SK-N-SH (cell line): Measurements from ENCODE around the gene PAX2.

ENCODE experiments used
- FOSL2 ChIP-seq: IDR thresholded peaks from 2 replicates; pipeline ENCODE4 v1.4.0; 2012; ENCODE audit warnings: low read depth, mild to moderate bottlenecking, moderate library complexity, borderline replicate concordance
- RAD21 ChIP-seq: IDR thresholded peaks from 2 replicates; pipeline ENCODE4 v1.6.1; 2012; ENCODE audit warnings: mild to moderate bottlenecking, low read length
- RXRA ChIP-seq: IDR thresholded peaks from 2 replicates; pipeline ENCODE4 v1.4.0; 2012; ENCODE audit warnings: low read depth, mild to moderate bottlenecking, borderline replicate concordance
- SMC3 ChIP-seq: IDR thresholded peaks from 2 replicates; pipeline ENCODE4 v1.6.1; 2012; ENCODE audit warnings: low read depth, low read length, improper control_type of control experiment
- TAF1 ChIP-seq: IDR thresholded peaks from 2 replicates; pipeline ENCODE4 v1.6.1; 2012; ENCODE audit warnings: low read depth, mild to moderate bottlenecking, low read length, moderate library complexity, borderline replicate concordance
- TF ChIP-seq, protein P1 (sequence below): fragments of 200-600 bp; sonication (generic); IDR thresholded peaks from 2 replicates; pipeline ENCODE4 v1.6.1; 2017; ENCODE audit warnings: antibody characterized with exemption, mild to moderate bottlenecking, moderate library complexity

DNA sequence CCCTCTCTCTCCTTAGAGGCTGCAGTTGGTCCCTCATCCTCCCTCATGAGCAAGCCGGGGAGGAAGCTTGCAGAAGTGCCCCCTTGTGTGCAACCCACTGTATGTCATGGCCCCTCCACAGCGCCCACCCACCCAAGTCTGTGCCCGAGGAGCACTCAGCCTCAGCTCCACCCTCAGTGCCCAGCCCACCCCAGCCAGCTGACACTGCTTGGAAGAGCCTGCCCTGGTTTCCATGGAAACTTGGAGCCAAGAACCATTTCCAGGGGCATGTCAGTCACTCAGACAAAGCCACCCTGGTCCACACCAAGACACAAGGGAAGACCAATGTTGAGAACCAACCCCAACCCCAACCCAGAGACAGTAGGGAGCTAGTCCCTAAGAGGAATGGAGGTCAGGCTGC, 79.5 kb downstream of the PAX2 start:
- no peak for TF ChIP-seq TAF1
- TF ChIP-seq RAD21 = no peak
- TF ChIP-seq, protein P1, sequence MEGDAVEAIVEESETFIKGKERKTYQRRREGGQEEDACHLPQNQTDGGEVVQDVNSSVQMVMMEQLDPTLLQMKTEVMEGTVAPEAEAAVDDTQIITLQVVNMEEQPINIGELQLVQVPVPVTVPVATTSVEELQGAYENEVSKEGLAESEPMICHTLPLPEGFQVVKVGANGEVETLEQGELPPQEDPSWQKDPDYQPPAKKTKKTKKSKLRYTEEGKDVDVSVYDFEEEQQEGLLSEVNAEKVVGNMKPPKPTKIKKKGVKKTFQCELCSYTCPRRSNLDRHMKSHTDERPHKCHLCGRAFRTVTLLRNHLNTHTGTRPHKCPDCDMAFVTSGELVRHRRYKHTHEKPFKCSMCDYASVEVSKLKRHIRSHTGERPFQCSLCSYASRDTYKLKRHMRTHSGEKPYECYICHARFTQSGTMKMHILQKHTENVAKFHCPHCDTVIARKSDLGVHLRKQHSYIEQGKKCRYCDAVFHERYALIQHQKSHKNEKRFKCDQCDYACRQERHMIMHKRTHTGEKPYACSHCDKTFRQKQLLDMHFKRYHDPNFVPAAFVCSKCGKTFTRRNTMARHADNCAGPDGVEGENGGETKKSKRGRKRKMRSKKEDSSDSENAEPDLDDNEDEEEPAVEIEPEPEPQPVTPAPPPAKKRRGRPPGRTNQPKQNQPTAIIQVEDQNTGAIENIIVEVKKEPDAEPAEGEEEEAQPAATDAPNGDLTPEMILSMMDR = no peak
- TF ChIP-seq FOSL2 = no peak
- TF ChIP-seq SMC3 = no peak
- no peak for TF ChIP-seq RXRA
